SK-N-SH treated with all-trans-retinoic acid at 6 μM for 48 hours (cell line): ENCODE results near the gene GUCY1B1.

Source experiments
- ATAC-seq: fragments of 200-7000 bp; cut with Tn5 transposase; 3 replicates; pipeline ENCODE4 v1.9.1; 2020; ENCODE audit warnings: mild to moderate bottlenecking, moderate library complexity
- ARNTL ChIP-seq: fragments of 450-650 bp; formaldehyde crosslinking; IDR thresholded peaks from 2 replicates; pipeline ENCODE4 v1.5.0; 2020; ENCODE audit warnings: low read depth, mild to moderate bottlenecking, moderate library complexity, borderline replicate concordance
- BACH2 ChIP-seq: fragments of 250-450 bp; sonication (Bioruptor Pico); IDR thresholded peaks from 2 replicates; pipeline ENCODE4 v1.9.0; 2021; ENCODE audit warnings: mild to moderate bottlenecking, borderline replicate concordance
- CREB5 ChIP-seq: fragments of 250-450 bp; sonication (Bioruptor Pico); IDR thresholded peaks from 2 replicates; pipeline ENCODE4 v1.5.1; 2020; ENCODE audit warnings: low read depth, mild to moderate bottlenecking, moderate library complexity
- CSDC2 ChIP-seq: fragments of 250-450 bp; sonication (Bioruptor Pico); IDR thresholded peaks from 2 replicates; pipeline ENCODE4 v1.5.0; 2020; ENCODE audit warnings: mild to moderate bottlenecking, moderate library complexity
- ESRRG ChIP-seq: fragments of 250-450 bp; sonication (Bioruptor Pico); IDR thresholded peaks from 2 replicates; pipeline ENCODE4 v1.6.1; 2021; ENCODE audit warnings: mild to moderate bottlenecking
- GLIS3 ChIP-seq: fragments of 250-450 bp; sonication (Bioruptor Pico); IDR thresholded peaks from 2 replicates; pipeline ENCODE4 v1.5.0; 2020; ENCODE audit warnings: mild to moderate bottlenecking, moderate library complexity
- PATZ1 ChIP-seq: fragments of 250-450 bp; sonication (Bioruptor Pico); IDR thresholded peaks from 2 replicates; pipeline ENCODE4 v1.8.0; 2020; ENCODE audit warnings: mild to moderate bottlenecking, moderate library complexity, borderline replicate concordance
- PPARA ChIP-seq: fragments of 250-450 bp; sonication (Bioruptor Pico); IDR thresholded peaks from 2 replicates; pipeline ENCODE4 v1.5.0; 2020; ENCODE audit warnings: mild to moderate bottlenecking, borderline replicate concordance
- RARB ChIP-seq: fragments of 250-450 bp; sonication (Bioruptor Pico); IDR thresholded peaks from 2 replicates; pipeline ENCODE4 v1.8.0; 2021; ENCODE audit warnings: mild to moderate bottlenecking, moderate library complexity
- SNAI2 ChIP-seq: fragments of 250-450 bp; sonication (Bioruptor Pico); IDR thresholded peaks from 2 replicates; pipeline ENCODE4 v1.5.0; 2020; ENCODE audit warnings: mild to moderate bottlenecking, moderate library complexity
- TCF4 ChIP-seq: fragments of 250-450 bp; sonication (Bioruptor Pico); IDR thresholded peaks from 2 replicates; pipeline ENCODE4 v1.8.0; 2021; ENCODE audit warnings: mild to moderate bottlenecking, moderate library complexity, borderline replicate concordance
- TOX ChIP-seq: fragments of 250-450 bp; sonication (Bioruptor Pico); IDR thresholded peaks from 2 replicates; pipeline ENCODE4 v1.8.0; 2021; ENCODE audit warnings: mild to moderate bottlenecking, moderate library complexity, borderline replicate concordance
- ZC3H10 ChIP-seq: fragments of 250-450 bp; sonication (Bioruptor Pico); IDR thresholded peaks from 2 replicates; pipeline ENCODE4 v1.5.1; 2021; ENCODE audit warnings: mild to moderate bottlenecking, moderate library complexity
- ZFP3 ChIP-seq: fragments of 250-450 bp; sonication (Bioruptor Pico); IDR thresholded peaks from 2 replicates; pipeline ENCODE4 v1.5.0; 2020; ENCODE audit warnings: mild to moderate bottlenecking, moderate library complexity
- ZFP30 ChIP-seq: fragments of 450-650 bp; formaldehyde crosslinking; IDR thresholded peaks from 2 replicates; pipeline ENCODE4 v1.5.0; 2022; ENCODE audit warnings: mild to moderate bottlenecking, moderate library complexity
- ZNF565 ChIP-seq: fragments of 450-650 bp; formaldehyde crosslinking; conservative IDR thresholded peaks from 2 replicates; pipeline ENCODE4 v1.5.0; 2020; ENCODE audit warnings: low read depth, mild to moderate bottlenecking, moderate library complexity
- ZNF8 ChIP-seq: fragments of 450-650 bp; formaldehyde crosslinking; IDR thresholded peaks from 2 replicates; pipeline ENCODE4 v1.5.0; 2020; ENCODE audit warnings: mild to moderate bottlenecking, moderate library complexity
- TF ChIP-seq, protein P1 (sequence below): fragments of 250-450 bp; sonication (Bioruptor Pico); IDR thresholded peaks from 2 replicates; pipeline ENCODE4 v1.5.0; 2020; ENCODE audit warnings: mild to moderate bottlenecking, moderate library complexity
- TF ChIP-seq, protein P2 (sequence below): fragments of 250-450 bp; sonication (Bioruptor Pico); IDR thresholded peaks from 2 replicates; pipeline ENCODE4 v1.5.1; 2021; ENCODE audit warnings: mild to moderate bottlenecking, moderate library complexity
- TF ChIP-seq, protein P3 (sequence below): fragments of 250-450 bp; sonication (Bioruptor Pico); IDR thresholded peaks from 2 replicates; pipeline ENCODE4 v1.8.0; 2021; ENCODE audit warnings: low read depth, mild to moderate bottlenecking, moderate library complexity, borderline replicate concordance

Gene GUCY1B1

DNA sequence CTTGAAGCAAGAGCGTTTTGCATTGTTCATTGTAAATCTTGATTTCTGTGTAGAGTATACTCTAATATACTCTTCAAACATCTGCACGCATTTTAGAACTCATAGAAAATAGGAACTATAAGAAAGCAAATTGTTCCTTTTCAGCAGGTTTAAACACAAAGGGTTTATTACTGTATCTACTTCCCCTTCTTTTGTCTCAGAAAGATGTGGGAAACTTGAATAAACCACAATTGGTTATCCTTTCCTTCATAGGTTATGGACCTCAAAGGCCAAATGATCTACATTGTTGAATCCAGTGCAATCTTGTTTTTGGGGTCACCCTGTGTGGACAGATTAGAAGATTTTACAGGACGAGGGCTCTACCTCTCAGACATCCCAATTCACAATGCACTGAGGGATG, 46.0 kb upstream of the GUCY1B1 start:
- TF ChIP-seq RARB (no peak), CSDC2 (no peak), BACH2 (CRISPR knock-in tag) (no peak), PPARA (no peak), TOX (CRISPR knock-in tag) (no peak)
- no peak for ATAC-seq

- no peak for ATAC-seq
- TF ChIP-seq ARNTL (CRISPR knock-in tag): no peak
- no peak for TF ChIP-seq ZFP30 (CRISPR knock-in tag)
- TF ChIP-seq ZNF8 (CRISPR knock-in tag): no peak
- TF ChIP-seq, protein P1, sequence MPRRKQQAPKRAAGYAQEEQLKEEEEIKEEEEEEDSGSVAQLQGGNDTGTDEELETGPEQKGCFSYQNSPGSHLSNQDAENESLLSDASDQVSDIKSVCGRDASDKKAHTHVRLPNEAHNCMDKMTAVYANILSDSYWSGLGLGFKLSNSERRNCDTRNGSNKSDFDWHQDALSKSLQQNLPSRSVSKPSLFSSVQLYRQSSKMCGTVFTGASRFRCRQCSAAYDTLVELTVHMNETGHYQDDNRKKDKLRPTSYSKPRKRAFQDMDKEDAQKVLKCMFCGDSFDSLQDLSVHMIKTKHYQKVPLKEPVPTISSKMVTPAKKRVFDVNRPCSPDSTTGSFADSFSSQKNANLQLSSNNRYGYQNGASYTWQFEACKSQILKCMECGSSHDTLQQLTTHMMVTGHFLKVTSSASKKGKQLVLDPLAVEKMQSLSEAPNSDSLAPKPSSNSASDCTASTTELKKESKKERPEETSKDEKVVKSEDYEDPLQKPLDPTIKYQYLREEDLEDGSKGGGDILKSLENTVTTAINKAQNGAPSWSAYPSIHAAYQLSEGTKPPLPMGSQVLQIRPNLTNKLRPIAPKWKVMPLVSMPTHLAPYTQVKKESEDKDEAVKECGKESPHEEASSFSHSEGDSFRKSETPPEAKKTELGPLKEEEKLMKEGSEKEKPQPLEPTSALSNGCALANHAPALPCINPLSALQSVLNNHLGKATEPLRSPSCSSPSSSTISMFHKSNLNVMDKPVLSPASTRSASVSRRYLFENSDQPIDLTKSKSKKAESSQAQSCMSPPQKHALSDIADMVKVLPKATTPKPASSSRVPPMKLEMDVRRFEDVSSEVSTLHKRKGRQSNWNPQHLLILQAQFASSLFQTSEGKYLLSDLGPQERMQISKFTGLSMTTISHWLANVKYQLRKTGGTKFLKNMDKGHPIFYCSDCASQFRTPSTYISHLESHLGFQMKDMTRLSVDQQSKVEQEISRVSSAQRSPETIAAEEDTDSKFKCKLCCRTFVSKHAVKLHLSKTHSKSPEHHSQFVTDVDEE (CRISPR knock-in tag): no peak
- TF ChIP-seq, protein P2, sequence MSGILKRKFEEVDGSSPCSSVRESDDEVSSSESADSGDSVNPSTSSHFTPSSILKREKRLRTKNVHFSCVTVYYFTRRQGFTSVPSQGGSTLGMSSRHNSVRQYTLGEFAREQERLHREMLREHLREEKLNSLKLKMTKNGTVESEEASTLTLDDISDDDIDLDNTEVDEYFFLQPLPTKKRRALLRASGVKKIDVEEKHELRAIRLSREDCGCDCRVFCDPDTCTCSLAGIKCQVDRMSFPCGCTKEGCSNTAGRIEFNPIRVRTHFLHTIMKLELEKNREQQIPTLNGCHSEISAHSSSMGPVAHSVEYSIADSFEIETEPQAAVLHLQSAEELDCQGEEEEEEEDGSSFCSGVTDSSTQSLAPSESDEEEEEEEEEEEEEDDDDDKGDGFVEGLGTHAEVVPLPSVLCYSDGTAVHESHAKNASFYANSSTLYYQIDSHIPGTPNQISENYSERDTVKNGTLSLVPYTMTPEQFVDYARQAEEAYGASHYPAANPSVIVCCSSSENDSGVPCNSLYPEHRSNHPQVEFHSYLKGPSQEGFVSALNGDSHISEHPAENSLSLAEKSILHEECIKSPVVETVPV: no peak
- no peak for TF ChIP-seq ESRRG (CRISPR knock-in tag)
- TF ChIP-seq ZFP3 (CRISPR knock-in tag): no peak
- TF ChIP-seq SNAI2 (CRISPR knock-in tag): no peak
- TF ChIP-seq ZC3H10 (CRISPR knock-in tag): no peak
- TF ChIP-seq TOX (CRISPR knock-in tag): no peak
- no peak for TF ChIP-seq CREB5 (CRISPR knock-in tag)
- no peak for TF ChIP-seq PPARA
- TF ChIP-seq RARB: no peak
- TF ChIP-seq, protein P3, sequence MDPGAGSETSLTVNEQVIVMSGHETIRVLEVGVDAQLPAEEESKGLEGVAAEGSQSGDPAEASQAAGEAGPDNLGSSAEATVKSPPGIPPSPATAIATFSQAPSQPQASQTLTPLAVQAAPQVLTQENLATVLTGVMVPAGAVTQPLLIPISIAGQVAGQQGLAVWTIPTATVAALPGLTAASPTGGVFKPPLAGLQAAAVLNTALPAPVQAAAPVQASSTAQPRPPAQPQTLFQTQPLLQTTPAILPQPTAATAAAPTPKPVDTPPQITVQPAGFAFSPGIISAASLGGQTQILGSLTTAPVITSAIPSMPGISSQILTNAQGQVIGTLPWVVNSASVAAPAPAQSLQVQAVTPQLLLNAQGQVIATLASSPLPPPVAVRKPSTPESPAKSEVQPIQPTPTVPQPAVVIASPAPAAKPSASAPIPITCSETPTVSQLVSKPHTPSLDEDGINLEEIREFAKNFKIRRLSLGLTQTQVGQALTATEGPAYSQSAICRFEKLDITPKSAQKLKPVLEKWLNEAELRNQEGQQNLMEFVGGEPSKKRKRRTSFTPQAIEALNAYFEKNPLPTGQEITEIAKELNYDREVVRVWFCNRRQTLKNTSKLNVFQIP (CRISPR knock-in tag): no peak
- no peak for TF ChIP-seq GLIS3
- no peak for TF ChIP-seq TCF4
- TF ChIP-seq BACH2 (CRISPR knock-in tag): no peak
- no peak for TF ChIP-seq ZNF565 (CRISPR knock-in tag)
These were observed 44.9 kb upstream of the GUCY1B1 start for GRCh38 chr4:155713911-155714310.

GRCh38 chr4:155722336-155722735, 36.5 kb upstream of the GUCY1B1 start:
- TF ChIP-seq PATZ1 (CRISPR knock-in tag) (no peak), ZFP3 (CRISPR knock-in tag) (no peak), GLIS3 (no peak), ZNF565 (CRISPR knock-in tag) (no peak), BACH2 (CRISPR knock-in tag) (no peak), ZFP30 (CRISPR knock-in tag) (no peak), RARB (no peak)
- ATAC-seq: no peak
